HG03469 (cell line): ENCODE results near the gene TMEM123.

ENCODE experiments used
- ATAC-seq: cut with Tn5 transposase; IDR thresholded peaks from one replicate; pipeline ENCODE4 v1.9.1; 2021; ENCODE audit warnings: mild to moderate bottlenecking, moderate library complexity, moderate number of reproducible peaks; ENCODE audit not compliant: unreplicated experiment

TMEM123 gene

DNA sequence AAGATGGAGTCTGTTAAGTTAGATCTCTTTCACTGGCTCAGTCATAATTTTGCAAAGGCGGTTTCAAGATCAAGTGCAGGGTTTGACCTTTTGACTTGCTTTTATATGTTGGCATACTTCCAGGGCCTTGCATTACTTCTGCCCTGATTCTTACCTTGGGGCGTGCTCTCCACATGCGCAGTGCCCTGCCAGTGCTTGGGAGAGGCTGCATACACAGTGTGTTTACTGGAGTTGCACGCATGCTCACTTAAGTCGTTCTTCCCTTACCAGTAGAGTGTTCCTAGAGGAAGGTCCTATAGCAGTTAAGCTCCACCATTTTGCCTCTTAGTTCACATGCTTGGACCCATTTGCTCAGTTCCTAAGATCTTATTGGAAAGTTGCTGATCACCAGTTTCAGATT, 21.0 kb upstream of the TMEM123 start:
- no peak for ATAC-seq

DNA sequence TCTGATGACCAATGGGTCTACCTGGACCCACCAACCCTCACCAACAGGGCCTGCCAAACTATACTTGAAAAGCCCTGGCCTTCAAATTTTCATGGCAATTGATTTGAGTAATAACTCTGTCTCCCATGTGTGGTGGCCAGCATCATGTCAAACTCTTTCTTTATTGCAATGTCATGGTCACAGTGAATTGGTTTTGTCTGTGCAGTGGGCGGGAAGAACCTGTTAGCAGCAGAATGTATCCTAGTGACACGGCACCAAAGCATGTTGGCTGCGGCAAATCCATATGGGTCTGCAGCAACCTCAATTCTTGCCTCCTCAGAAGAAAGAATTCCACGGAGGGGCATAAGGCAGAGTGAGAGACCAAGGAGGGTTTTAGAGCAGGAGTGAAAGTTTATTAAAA, 19.6 kb upstream of the TMEM123 start:
- no peak for ATAC-seq

DNA sequence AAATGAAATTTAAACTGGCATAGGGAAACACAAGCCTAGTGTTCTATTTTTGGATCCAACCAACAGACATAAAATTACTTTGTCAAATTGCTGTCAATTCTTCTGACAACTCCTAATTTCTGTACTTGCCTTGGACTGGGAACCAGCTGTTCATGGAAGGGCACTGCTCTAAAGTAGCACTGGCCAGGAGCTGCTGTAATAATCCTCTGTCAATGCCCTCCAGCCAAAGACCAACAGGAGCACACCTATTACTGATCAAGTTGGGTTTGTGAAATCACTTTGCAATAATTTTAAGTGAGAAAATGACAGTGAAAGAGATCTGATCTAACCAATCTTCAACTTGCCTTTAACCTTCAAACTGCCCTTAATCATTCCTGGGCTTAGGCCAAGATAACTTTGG, 18.9 kb upstream of the TMEM123 start:
- no peak for ATAC-seq

DNA sequence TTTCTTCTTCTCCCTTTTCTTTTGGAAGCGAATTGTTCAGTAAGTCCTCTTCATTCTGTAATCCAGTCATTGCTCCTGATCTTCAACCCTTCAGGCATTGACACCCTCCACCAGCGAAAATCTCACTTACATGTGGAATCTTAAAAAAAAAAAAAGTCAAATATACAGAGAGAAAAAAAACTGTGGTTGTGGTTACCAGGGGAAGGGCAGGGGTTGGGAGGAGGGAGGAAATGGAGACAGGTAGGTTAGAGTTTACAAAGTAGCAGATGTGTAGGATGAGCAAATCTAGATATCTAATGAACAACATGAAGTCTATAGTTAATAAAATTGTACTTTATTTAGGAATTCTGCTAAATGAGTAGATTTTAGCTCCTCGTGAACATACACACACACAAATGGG, 17.7 kb upstream of the TMEM123 start:
- no peak for ATAC-seq

- no peak for ATAC-seq
Observed at GRCh38 chr11:102469196-102469821, 16.7 kb upstream of the TMEM123 start.

- no peak for ATAC-seq
Observed at GRCh38 chr11:102468616-102469195, 16.1 kb upstream of the TMEM123 start.

DNA sequence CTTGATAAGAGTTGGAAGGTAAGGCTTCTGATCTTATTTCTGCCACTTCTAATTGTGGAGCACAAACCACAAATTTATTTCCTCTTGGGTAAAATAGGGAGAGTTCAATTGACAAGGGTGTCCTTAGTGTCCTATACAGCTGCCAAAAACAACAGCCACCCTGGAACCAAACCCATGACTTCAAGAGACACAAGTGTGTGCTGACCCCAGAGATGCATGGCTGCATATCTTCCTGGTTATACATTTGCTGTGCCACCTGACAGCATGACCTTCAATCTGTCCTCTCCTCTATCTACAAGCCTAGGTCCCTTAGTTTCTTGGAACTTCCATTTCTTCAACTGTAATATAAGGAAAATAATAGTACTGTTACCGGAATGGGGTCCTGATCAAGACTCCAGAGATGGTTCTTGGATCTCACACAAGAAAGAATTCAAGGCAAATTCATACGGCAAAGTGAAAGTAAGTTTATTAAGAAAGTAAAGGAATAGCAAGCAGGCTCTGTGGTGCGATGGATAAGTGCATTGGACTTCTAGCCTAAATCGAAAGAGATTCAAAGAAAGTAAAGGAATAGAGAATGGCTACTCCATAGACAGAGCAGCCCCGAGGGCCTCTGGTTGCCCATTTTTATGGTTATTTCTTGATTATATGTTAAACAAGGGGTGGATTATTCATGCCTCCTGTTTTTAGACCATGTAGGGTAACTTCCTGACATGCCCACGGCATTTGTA, 15.5 kb upstream of the TMEM123 start:
- ATAC-seq: no peak

DNA sequence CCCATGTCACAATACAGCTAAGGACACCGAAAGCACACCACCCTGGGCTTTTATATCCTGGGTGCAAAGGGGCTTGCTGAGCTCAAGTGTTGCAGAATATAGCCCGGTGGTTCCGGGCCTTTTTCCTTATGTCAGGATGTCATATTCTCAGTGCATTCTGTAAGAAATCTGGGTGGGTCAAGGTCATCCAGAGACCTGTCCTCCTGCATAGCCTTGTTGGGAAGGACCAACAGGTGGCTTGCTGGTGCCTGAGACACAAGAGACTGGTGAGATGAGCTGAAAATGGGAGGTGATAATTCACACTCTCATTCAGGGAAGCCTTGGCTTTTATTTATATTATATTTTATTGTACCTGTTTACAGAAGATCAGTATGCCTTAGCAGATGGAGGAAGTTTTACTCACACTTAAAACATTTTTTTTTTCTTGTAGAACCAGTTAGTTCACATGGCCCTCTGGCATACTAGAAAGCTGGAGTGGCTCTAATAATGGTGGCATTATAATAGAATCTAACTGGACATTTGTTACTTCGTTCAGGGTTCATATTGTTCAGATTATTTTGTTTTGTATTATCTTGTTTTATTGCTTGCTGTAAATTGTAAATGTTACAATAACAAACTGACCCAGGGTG, 14.6 kb upstream of the TMEM123 start:
- ATAC-seq: no peak

DNA sequence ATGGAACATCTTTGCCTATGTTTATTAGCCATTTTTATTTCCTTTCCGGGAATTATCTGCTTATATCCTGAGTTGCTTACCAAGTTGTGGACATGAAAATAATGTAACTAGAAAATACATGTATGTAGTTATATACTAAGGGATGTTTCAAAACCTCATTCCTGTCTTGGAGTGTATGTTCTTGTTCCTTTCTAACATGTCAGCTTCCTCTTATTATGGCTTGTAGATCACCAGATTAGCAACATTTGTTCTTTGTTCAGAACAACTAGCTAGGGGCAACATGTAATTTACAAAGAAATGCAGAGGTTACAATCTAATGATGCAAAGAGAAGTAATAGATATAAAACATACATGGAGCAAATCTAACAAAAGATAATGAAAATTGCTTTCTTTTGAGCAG, 13.1 kb upstream of the TMEM123 start:
- ATAC-seq: no peak

- no peak for ATAC-seq
Observed at GRCh38 chr11:102464859-102465500, 12.4 kb upstream of the TMEM123 start.

DNA sequence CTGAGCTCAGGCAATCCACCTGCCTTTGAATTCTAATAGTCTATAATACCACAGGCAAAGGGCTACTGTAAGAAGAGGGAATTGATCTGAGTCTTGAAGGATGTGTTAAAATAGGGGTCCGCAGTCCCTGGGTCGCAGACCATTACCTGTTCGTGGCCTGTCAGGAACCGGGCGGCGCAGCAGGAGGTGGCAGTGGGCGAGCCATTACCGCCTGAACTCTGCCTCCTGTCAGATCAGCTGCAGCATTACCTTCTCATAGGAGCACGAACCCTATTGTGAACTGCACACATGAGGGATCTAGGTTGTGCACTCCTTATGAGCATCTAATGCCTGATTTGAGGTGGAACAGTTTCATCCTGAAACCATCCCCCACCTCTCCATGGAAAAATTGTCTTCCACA, 11.5 kb upstream of the TMEM123 start:
- ATAC-seq: no peak

DNA sequence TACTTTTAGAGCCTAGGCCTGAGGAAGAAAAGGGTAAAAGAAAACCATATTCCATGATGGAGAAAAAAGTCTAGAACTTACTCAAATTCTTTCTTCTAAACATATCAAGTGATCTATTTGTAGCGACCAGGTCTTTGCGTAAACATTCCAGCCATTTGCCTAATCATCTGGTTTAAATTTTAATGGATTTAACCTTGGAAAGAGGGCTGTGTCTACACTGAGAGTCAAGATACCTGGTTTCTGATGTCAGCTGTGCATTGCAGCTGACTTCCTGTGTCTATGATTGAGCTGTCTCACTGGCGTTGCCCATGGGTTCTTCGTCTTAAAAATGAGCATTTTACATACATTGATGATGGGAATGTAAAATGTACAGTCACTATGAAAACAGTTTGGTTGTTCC, 10.0 kb upstream of the TMEM123 start:
- no peak for ATAC-seq

DNA sequence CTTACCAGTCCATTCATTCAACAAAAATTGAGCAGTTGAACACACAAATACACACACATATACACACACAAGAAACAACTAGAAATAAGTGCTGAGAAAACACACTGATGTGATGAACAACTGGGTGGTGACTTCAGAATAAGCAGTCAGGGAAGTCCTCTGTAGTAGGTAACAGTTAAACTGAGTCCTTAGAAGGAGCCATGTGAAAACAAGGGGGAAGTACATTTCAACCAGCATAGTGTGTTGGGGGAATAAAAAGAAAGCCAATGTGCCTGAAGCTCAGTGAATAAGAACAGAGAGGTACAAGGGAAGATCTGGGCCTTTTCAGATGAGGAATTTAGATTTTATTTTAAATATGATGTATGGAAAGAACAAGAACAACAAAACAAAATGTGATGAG, 6.8 kb upstream of the TMEM123 start:
- ATAC-seq: no peak

- no peak for ATAC-seq
Observed at GRCh38 chr11:102458548-102458947, 6.0 kb upstream of the TMEM123 start.

GRCh38 chr11:102457865-102458264, 5.3 kb upstream of the TMEM123 start:
- no peak for ATAC-seq

GRCh38 chr11:102457056-102457677, 4.6 kb upstream of the TMEM123 start:
- no peak for ATAC-seq

DNA sequence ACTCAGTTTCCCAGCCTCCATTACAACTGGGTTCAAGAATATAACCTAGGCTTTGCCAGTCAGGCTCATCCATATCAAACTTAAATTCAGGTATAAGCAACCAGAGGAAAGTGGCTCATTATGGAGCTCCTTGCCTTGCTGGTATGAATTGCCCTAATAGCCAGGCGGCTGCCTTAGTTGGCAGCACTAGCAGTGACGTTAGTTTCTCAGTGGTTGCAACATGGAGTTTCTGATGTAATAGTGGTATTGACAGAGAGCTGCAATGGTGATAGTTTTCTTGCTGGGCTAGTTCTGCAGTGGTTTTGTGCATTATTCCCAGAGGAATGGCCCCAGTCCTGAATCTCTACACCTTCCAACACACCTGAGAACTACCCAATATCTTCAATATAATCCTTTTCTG, 3.8 kb upstream of the TMEM123 start:
- no peak for ATAC-seq

GRCh38 chr11:102453921-102454320, 1.4 kb upstream of the TMEM123 start:
- no peak for ATAC-seq

GRCh38 chr11:102453302-102453695, 734 bp upstream of the TMEM123 start:
- ATAC-seq: no peak

DNA sequence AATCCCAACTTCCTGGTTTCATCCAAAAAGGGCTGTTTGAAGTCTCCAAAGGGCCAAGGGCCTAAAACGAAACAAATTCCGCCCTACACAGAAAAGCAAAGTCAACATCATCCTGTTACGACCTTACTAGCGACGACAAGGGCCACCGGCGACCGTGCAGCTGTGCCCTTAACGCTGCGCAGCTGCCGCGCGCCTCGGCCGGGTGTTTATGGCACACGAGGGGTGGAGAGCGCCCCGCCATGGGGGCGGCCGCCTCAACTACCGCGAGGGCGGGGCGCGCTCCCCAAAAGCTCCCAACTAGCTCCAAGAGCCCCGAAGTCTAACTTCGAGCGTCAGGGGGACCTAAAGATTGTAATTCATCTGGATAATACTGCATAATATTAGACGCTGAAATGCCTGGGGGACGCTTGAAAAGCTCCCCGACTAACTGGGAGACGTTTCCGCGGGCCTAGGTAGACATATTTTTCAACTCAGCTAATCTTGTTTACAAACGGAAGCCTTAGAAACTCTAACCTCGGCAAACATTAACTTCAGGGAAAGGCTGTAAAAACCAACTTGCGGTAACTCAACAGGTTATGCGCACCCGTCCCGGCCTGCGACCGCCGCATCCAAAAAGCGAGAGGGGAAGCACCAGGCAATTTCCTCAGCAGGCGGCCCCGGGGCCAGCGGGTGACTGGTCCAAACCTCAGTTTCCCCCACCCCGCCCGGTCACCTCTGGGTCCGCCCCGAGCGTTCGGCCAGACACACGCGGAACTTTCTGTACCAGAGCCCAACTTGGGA, 694 bp downstream of the TMEM123 start:
- ATAC-seq: peak; percentile 69
